ENCODE results near the gene NOC4L. TPM values are rescaled to one million over a fixed set of nuclear protein-coding genes. Genes with fewer than 3 reads are reported as not detected.
"Not testable (repeated sequence)": the region's sequence is repeated elsewhere in the genome, so short reads cannot be mapped to it uniquely, and the experiment has no call there.

Gene NOC4L
- total RNA-seq, 4 donors from 2014 or later = 7.5 to 13.4 (median 9.5) TPM

GRCh38 chr12:132190834-132191500, 46.7 kb downstream of the NOC4L start:
- peaks cover 0 to 38% (median 0%) of the 10 kb centered on the region in 3 donors for H3K9me3 ChIP-seq
- 69% methylated on average over 9 of the region's 30 CpGs; no CpG with 5 or more reads in 1 of the 2 donors for WGBS, 2 donors (ENCODE audit: low coverage in 1 of 2)
- peak overlapping the region in 1 of 2 donors; percentile 57 for H3K4me3 ChIP-seq
- H3K27me3 ChIP-seq = no peaks in the 10 kb centered on the region
- no peaks in the 10 kb centered on the region for H3K36me3 ChIP-seq
- ATAC-seq = no peak
- H3K4me1 ChIP-seq = peaks cover 0 to 24% (median 9%) of the 10 kb centered on the region in 3 donors
- H3K27ac ChIP-seq = no peak overlapping the region
- TF ChIP-seq POLR2AphosphoS5 (IDR thresholded peaks at IDR 0.05) = no peak
- TF ChIP-seq CTCF (IDR thresholded peaks at IDR 0.05) = no peak
- TF ChIP-seq POLR2A (IDR thresholded peaks at IDR 0.05) = no peak
- no peak for TF ChIP-seq EP300 (IDR thresholded peaks at IDR 0.05)

- no peak overlapping the region for H3K27ac ChIP-seq
- H3K4me1 ChIP-seq = peaks cover 0 to 24% (median 9%) of the 10 kb centered on the region in 3 donors
- peaks cover 0 to 29% (median 0%) of the 10 kb centered on the region in 3 donors for H3K9me3 ChIP-seq
- no peak for ATAC-seq
- no peaks in the 10 kb centered on the region for H3K27me3 ChIP-seq
- H3K36me3 ChIP-seq = no peaks in the 10 kb centered on the region
- no peak overlapping the region for H3K4me3 ChIP-seq
- WGBS, 2 donors (ENCODE audit: low coverage in 1 of 2) = 68 to 84% methylated on average over 2 to 4 of the region's 31 CpGs
- no peak for TF ChIP-seq CTCF (IDR thresholded peaks at IDR 0.05)
- no peak for TF ChIP-seq POLR2A (IDR thresholded peaks at IDR 0.05)
- TF ChIP-seq EP300 (IDR thresholded peaks at IDR 0.05) = no peak
- no peak for TF ChIP-seq POLR2AphosphoS5 (IDR thresholded peaks at IDR 0.05)
Observed at GRCh38 chr12:132191715-132192553, 47.7 kb downstream of the NOC4L start.

GRCh38 chr12:132194056-132194455, 49.8 kb downstream of the NOC4L start:
- WGBS, 2 donors (ENCODE audit: low coverage in 1 of 2) = 36% methylated on average over 2 of the region's 10 CpGs; no CpG with 5 or more reads in 1 of the 2 donors
- ATAC-seq = no peak
- peaks cover 0 to 20% (median 7%) of the 10 kb centered on the region in 3 donors for H3K4me1 ChIP-seq
- H3K27ac ChIP-seq = no peak overlapping the region
- TF ChIP-seq CTCF (IDR thresholded peaks at IDR 0.05) (no peak), POLR2AphosphoS5 (IDR thresholded peaks at IDR 0.05) (no peak), EP300 (IDR thresholded peaks at IDR 0.05) (no peak), POLR2A (IDR thresholded peaks at IDR 0.05) (no peak)
- no peaks in the 10 kb centered on the region for H3K27me3 ChIP-seq
- H3K9me3 ChIP-seq = peaks cover 0 to 13% (median 0%) of the 10 kb centered on the region in 3 donors
- no peaks in the 10 kb centered on the region for H3K36me3 ChIP-seq
- H3K4me3 ChIP-seq = no peak overlapping the region

- ATAC-seq = no peak
- Histone ChIP-seq H3K9me3 (peaks cover 0 to 13% (median 0%) of the 10 kb centered on the region in 3 donors), H3K36me3 (no peaks in the 10 kb centered on the region), H3K4me1 (peaks cover 0 to 16% (median 5%) of the 10 kb centered on the region in 3 donors), H3K27me3 (peaks cover 4% of the 10 kb centered on the region), H3K4me3 (no peak overlapping the region), H3K27ac (no peak overlapping the region)
- TF ChIP-seq POLR2AphosphoS5 (IDR thresholded peaks at IDR 0.05) (no peak), CTCF (IDR thresholded peaks at IDR 0.05) (no peak), POLR2A (IDR thresholded peaks at IDR 0.05) (no peak), EP300 (IDR thresholded peaks at IDR 0.05) (no peak)
- 85% methylated on average over 4 of the region's 8 CpGs; no CpG with 5 or more reads in 1 of the 2 donors for WGBS, 2 donors (ENCODE audit: low coverage in 1 of 2)
Observed at GRCh38 chr12:132194556-132194955, 50.3 kb downstream of the NOC4L start.

GRCh38 chr12:132195242-132195641, 51.0 kb downstream of the NOC4L start:
- not testable (repeated sequence) for ATAC-seq
- peaks cover 0 to 13% (median 0%) of the 10 kb centered on the region in 3 donors for H3K9me3 ChIP-seq
- 60 to 74% methylated on average over 3 of the region's 12 CpGs for WGBS, 2 donors (ENCODE audit: low coverage in 1 of 2)

More at GRCh38 chr12:132195242-132195641, 51.0 kb downstream of the NOC4L start:
- H3K36me3 ChIP-seq, H3K4me3 ChIP-seq, H3K27me3 ChIP-seq, H3K27ac ChIP-seq: not testable (repeated sequence)
- peaks cover 0 to 11% (median 5%) of the 10 kb centered on the region in 3 donors for H3K4me1 ChIP-seq
